GM12891 (cell line): ENCODE measurements around the gene MLIP.

Experiments used
- POLR2A ChIP-seq: IDR thresholded peaks from 2 replicates; pipeline ENCODE4 v1.6.1; 2011; ENCODE audit warnings: low read depth, low read length, control low read depth
- POLR2AphosphoS5 ChIP-seq: IDR thresholded peaks from 2 replicates; pipeline ENCODE4 v1.6.1; 2011; ENCODE audit warnings: low read depth, low read length, control low read depth
- SPI1 ChIP-seq: IDR thresholded peaks from 2 replicates; pipeline ENCODE4 v1.6.1; 2011; ENCODE audit warnings: low read depth, low read length, control low read depth
- TAF1 ChIP-seq: IDR thresholded peaks from 2 replicates; pipeline ENCODE4 v1.6.1; 2011; ENCODE audit warnings: low read depth, low read length, control low read depth

DNA sequence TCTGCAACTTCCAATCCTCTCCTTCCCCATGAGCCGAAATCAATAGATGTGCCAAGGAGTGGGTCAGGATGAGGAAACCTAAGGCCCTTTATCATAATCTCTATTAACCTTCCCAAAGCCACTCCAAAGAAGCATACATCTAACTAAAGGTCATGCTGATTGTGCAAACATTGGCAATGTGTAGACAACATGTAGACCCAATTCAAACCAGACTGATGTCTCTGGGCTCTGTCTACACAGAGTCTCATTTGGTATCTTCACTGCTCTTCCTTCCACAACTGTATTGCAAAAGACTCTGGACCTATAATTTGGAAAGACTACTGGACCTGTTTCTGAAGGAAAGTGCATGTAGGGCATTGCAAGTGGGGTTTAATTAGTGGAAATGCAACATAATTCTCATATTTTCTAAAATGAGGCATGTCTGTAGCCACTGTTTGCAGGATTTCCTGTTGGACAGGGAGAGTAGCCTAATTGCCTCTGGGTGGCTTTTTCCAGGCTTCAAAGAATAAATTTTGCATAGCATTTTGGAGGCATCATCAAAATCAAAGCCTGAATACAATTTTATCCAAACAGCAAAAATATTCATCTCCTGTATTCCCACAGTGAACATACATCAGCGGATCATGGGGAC lies 35.0 kb upstream of the MLIP start:
- TF ChIP-seq POLR2A (no peak), TAF1 (no peak), POLR2AphosphoS5 (no peak), SPI1 (no peak)
